Muscle layer of duodenum (tissue), 2 donors: ENCODE measurements around the gene ARHGEF11.

ENCODE experiments used
- H3K27ac ChIP-seq: one replicate; pipeline ENCODE4 v1.7.0; 2013; ENCODE audit warnings: mild to moderate bottlenecking, low read length
- H3K27me3 ChIP-seq: one replicate; pipeline ENCODE4 v1.7.0; 2013; ENCODE audit warnings: low read depth, mild to moderate bottlenecking, control low read depth, low read length
- H3K36me3 ChIP-seq, 2 donors: one replicate each; pipeline ENCODE4 v1.7.0; 2013; ENCODE audit warnings: low read length in 2 of 2, control low read depth in 1 of 2, mild to moderate bottlenecking in 1 of 2; ENCODE audit not compliant: insufficient read depth in 2 of 2, control insufficient read depth in 1 of 2
- H3K4me1 ChIP-seq, 2 donors: one replicate each; pipeline ENCODE4 v1.7.0; 2013; ENCODE audit warnings: low read length in 2 of 2, mild to moderate bottlenecking in 2 of 2, control low read depth in 1 of 2, moderate library complexity in 1 of 2; ENCODE audit not compliant: insufficient read depth in 2 of 2, control insufficient read depth in 1 of 2
- H3K4me3 ChIP-seq, 2 donors: one replicate each; pipeline ENCODE4 v1.7.0; 2013; ENCODE audit warnings: low read length in 2 of 2, low read depth in 1 of 2, mild to moderate bottlenecking in 1 of 2
- H3K9me3 ChIP-seq, 2 donors: one replicate each; pipeline ENCODE4 v1.7.0; 2013; ENCODE audit warnings: low read length in 2 of 2, control low read depth in 1 of 2, mild to moderate bottlenecking in 1 of 2; ENCODE audit not compliant: control insufficient read depth in 1 of 2
- donor health status: healthy.

The ARHGEF11 gene

DNA sequence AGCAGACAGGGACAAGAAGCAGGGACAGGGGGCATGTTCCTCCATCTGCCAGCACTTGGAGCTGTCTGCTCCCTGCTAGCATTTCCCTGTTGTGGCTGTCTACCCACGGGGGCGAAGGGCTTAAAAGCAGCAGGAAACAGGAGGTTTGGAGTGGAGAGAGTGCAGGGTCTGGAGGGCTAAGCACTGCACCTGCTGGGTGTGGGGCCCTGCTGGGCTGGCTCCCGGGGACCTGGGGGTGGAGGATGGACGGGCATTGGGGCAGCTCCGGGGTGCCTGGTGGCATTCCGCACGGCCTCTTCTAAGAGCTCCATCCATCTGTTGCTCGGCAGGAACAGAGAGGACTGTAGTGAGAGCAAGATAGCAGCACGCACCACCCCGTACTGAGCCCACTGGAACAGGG, 103.9 kb downstream of the ARHGEF11 start:
- Histone ChIP-seq H3K9me3 (no peaks in the 10 kb centered on the region), H3K4me1 (no peaks in the 10 kb centered on the region), H3K27me3 (no peaks in the 10 kb centered on the region), H3K4me3 (no peak overlapping the region), H3K36me3 (peaks cover 83 to 98% of the 10 kb centered on the region in 2 donors), H3K27ac (no peak overlapping the region)

DNA sequence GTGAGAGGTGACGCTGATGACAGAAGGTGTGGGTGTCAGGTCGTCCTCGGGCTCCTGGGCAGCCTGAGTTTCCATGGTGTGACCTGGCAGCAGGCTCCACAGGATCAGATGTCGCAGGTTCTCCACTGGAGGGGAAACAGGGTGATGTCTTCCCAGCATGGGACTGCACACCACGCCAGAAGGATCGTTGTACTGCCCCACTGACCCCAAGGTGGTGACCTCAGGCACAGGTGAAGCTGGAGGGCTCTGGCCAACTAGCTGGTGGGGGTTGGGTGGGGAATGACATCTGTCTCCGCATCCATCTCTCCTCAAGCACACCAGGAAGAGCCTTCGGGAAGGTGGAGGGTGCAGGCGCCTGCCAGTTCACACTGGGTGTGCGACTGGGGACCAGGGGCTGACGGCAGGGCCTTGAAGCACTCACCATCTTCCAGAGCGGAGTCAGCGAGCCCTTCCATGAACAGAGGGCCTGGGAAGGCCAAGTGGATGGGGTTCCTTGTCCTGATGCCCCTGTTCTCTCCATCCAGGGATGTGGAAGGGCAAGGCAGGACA, 105.7 kb downstream of the ARHGEF11 start:
- H3K9me3 ChIP-seq, result no peaks in the 10 kb centered on the region
- no peak overlapping the region for H3K27ac ChIP-seq
- H3K36me3 ChIP-seq, result peaks cover 67 to 92% of the 10 kb centered on the region in 2 donors
- no peaks in the 10 kb centered on the region for H3K4me1 ChIP-seq
- H3K27me3 ChIP-seq, result no peaks in the 10 kb centered on the region
- no peak overlapping the region for H3K4me3 ChIP-seq

DNA sequence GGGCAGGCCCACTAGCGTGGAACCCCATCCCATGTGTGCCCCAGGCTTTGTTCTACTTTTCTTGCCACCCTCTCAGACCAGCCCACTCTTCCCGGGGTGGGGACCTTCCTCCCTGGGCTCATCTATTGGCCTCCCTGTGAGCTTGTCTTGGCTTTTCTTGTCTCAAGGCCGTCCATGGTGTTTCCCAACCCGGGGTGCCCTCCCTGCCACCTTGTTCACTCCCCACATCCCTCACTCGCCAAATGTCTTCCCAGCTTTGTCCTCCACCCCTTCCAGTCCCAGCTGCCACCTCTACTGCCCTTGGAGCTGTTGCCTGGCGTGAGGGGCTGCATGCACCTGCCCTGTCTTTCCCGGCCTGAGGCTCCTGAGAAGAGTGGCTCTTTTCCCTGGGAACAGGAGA, 106.7 kb downstream of the ARHGEF11 start:
- H3K4me3 ChIP-seq, result no peak overlapping the region
- H3K36me3 ChIP-seq, result peaks cover 57 to 86% of the 10 kb centered on the region in 2 donors
- no peaks in the 10 kb centered on the region for H3K27me3 ChIP-seq
- H3K9me3 ChIP-seq, result no peaks in the 10 kb centered on the region
- H3K27ac ChIP-seq, result no peak overlapping the region
- no peaks in the 10 kb centered on the region for H3K4me1 ChIP-seq

DNA sequence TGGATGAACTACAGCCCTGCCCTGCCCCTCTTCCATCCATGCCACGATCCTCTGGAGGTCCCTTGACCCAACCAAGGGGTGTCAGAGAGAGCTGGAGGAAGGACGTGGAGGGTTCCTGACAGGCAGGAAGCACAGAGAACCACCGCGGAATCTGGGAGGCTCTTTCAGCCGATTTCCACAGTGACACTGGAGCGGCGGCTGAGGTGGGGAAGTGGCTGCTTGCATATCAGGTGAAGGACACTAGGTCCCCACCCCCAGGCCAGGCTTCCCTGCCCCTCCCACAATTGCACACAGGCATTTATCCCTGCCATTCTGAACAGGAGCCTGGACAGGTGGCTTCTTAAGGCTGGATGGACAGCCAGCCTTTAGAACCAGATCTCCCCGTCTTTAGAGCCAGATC, 107.7 kb downstream of the ARHGEF11 start:
- Histone ChIP-seq H3K4me1 (no peaks in the 10 kb centered on the region), H3K36me3 (peaks cover 50 to 82% of the 10 kb centered on the region in 2 donors)

DNA sequence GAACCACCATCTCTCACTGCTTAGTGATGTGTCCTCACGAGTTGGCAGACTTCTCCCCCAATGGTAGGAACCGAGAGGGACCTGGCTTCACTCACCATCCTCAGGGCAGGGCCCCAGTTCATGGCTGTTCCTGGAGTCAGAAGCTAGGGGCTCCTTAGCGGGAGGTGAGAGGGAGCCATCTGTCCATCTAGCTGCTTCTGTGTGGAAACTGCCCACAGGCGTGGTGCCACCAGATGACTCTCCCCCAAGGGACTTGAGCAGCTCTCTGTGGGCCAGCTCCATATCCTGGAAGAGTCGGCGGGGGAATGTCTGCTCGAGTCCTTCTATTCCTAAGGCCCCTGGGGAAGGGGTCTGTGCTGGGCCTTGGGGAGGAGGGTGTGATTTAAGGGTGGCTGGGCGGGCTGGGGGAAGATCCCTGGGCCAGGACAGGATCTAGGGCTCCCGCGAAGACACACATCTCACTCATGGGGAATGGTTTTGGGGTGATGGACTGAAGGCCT, 108.8 kb downstream of the ARHGEF11 start:
- H3K4me3 ChIP-seq, result no peak overlapping the region
- H3K27me3 ChIP-seq, result no peaks in the 10 kb centered on the region
- H3K36me3 ChIP-seq, result peaks cover 39 to 70% of the 10 kb centered on the region in 2 donors
- no peak overlapping the region for H3K27ac ChIP-seq
- no peaks in the 10 kb centered on the region for H3K4me1 ChIP-seq
- no peaks in the 10 kb centered on the region for H3K9me3 ChIP-seq

More for the DNA sequence above, 107.7 kb downstream of the ARHGEF11 start:
- Histone ChIP-seq H3K27ac (no peak overlapping the region), H3K27me3 (no peaks in the 10 kb centered on the region), H3K4me3 (no peak overlapping the region), H3K9me3 (no peaks in the 10 kb centered on the region)

DNA sequence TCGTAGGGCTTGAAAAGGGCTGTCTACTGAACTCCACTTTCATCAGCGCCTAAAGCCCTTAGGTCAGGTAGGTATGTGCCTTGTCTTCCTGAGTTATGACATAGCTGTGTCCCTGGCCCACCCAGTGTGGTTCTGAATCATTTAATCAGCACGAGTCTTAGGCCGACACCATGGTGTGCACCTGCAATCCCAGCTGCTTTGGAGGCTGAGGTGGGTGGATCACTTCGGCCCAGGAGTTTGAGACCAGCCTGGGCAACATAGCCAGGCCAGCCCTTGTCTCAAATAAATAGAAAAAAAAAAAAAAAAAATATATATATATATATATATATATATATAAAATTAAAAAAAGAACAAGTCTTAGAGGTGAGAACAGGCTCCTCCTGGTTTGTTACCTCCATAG, 109.4 kb downstream of the ARHGEF11 start:
- peaks cover 33 to 65% of the 10 kb centered on the region in 2 donors for H3K36me3 ChIP-seq

DNA sequence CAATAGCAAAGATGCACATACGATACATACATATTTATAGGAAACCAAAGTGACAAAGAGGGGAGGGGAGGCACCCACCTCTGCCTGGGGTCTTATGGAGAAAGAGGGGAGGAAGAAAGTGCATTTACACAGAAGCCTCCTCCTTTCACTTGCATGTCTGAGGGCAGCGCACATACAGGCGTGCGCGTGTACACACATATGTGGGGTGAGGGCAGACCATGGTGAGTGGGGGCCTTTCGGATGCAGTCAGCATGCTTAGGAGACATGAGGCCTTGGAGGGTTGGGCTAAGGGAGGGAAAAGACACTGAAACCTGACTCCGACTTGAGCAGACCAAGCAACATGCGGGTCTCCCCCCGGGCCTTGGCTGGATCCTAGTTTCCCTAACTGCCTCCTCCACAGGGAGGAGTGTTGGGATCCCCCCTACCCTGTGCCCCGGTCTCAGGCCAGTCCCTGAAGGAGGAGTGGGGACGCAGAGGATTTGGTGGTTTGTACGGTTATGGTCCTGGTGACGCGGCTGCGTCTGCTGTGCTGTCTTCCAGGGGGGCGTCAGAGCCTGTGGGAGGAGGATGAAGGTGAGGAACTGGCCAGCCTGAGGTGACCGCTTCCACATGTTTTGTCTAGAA, 109.9 kb downstream of the ARHGEF11 start:
- Histone ChIP-seq H3K27me3 (no peaks in the 10 kb centered on the region), H3K4me1 (peaks cover 4 to 9% of the 10 kb centered on the region in 2 donors), H3K9me3 (no peaks in the 10 kb centered on the region), H3K27ac (no peak overlapping the region), H3K36me3 (peaks cover 30 to 59% of the 10 kb centered on the region in 2 donors), H3K4me3 (no peak overlapping the region)

More for the DNA sequence above, 109.4 kb downstream of the ARHGEF11 start:
- Histone ChIP-seq H3K4me1 (peaks cover 2 to 4% of the 10 kb centered on the region in 2 donors), H3K27ac (no peak overlapping the region), H3K27me3 (no peaks in the 10 kb centered on the region), H3K9me3 (no peaks in the 10 kb centered on the region), H3K4me3 (no peak overlapping the region)

DNA sequence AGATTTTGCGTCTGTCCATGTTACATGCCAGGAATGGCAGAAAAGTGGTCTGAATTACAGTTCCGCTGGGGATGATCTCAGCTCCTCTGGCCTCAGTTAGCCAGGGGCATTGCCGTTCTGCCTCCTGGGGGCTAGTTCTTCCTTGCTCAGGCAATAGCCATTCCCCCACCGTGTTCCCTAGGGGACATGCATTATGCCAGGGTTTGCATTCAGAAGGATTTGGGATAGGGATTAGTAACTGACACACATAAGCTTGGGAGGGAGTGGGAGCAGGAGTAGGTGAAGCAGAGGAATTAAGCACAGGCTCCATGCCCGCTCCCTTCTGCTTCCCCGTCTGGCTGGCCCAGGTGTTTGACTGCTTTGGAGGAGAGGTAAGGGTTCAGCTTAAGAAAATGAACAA, 112.4 kb downstream of the ARHGEF11 start:
- peaks cover 4 to 10% of the 10 kb centered on the region in 2 donors for H3K4me1 ChIP-seq
- H3K9me3 ChIP-seq, result no peaks in the 10 kb centered on the region
- H3K27ac ChIP-seq, result no peak overlapping the region
- H3K36me3 ChIP-seq, result peaks cover 6 to 34% of the 10 kb centered on the region in 2 donors
- H3K4me3 ChIP-seq, result no peak overlapping the region
- peaks cover 5% of the 10 kb centered on the region for H3K27me3 ChIP-seq

DNA sequence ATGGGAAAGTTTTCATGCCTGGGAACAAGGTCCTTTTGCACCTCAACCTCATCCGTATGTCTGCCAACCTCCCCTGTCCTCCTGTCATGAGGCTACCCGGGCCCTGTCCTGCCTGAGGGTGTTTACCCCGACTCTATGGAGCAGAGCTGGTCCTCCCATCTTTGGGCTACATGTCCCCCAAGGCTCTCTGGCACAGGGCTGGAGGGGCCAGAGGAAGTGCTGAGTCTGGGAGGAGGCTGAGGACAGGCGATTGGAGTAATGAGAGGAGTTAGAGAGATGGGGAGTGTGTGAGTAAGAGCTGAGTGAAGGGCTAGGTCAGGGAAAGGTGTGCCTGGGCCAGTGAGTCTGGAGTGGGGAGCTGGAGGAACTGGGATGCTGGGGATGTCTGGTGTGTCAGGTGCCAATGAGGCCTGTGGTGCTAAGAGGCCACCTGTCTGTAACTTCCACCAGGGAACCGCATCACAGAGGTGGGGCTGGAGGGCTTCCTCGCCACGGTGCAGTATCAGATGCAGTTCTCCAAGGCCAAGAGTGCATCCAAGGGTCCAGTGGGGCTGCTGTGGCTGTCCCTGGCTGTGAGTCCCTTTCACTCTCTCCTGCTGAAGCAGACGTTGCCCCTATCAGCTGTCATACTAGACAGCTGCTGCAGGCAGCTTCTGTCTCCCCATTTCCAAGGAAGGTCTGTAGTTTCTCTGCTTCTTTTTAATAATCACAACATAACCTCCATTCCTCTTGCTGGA, 113.4 kb downstream of the ARHGEF11 start:
- peaks cover 3 to 25% of the 10 kb centered on the region in 2 donors for H3K36me3 ChIP-seq
- peaks cover 8% of the 10 kb centered on the region for H3K27me3 ChIP-seq
- H3K4me3 ChIP-seq, result peak overlapping the region; percentile 33 to 51
- peaks cover 4 to 20% of the 10 kb centered on the region in 2 donors for H3K4me1 ChIP-seq
- no peaks in the 10 kb centered on the region for H3K9me3 ChIP-seq
- H3K27ac ChIP-seq, result no peak overlapping the region

DNA sequence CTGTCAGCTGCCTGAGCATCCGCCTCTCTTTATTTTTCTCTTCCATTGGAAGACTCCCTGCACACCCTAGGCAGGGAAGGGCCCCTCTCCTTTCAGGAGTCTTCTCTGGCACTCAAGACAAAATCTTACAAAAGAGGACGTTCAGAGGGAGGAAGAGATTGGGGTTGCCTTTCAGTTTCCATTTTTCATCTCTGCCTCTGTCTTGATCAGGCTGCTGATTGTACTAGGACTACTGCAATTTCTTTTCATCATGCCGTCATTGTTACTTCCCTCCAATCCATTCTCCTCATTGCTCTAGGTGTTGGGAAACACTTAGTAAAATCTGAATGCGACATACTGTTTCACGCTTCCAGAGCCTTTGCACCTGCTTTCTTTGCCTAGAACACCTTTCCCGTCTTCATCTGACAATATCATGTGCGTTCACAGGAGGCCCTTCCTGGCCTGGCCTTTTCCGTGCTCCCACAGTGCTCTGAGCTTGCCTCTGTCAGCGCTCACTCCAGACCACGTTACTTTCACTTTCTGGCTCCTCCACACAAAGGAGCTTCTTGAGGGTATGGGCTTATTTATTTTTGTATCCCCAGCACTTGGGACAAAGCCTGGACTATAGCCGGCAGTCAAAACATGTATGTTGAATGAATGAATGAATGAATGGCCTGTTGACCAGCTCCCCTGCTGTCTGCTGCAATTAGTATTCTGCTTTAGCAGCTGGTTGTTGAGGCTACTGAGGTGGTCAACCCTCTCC, 114.2 kb downstream of the ARHGEF11 start:
- no peak overlapping the region for H3K27ac ChIP-seq
- peak overlapping the region; percentile 33 to 51 for H3K4me3 ChIP-seq

DNA sequence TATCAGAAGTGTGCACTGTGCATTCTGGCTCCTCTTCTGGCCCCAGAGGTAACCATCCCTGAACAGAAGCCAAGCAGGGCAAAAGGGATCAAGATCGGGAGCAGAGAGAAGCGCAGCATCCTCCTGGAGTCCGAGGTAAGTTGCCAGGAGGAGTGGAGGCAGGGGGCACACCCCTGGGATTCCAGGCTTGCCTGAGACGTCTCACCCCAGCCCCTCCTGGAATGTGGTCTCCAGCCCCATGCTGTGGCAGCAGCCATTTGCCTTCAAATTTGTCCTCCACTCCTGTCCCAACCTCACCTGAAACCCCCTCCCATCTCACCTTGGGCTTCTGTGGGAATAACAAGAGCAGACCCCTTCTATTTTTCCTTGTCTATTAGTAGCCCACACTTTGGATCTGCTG, 115.1 kb downstream of the ARHGEF11 start:
- Histone ChIP-seq H3K27ac (no peak overlapping the region), H3K27me3 (peaks cover 14% of the 10 kb centered on the region), H3K9me3 (no peaks in the 10 kb centered on the region), H3K4me1 (peaks cover 4 to 22% of the 10 kb centered on the region in 2 donors), H3K36me3 (peaks cover 0 to 14% of the 10 kb centered on the region in 2 donors), H3K4me3 (no peak overlapping the region)

More for the DNA sequence above, 114.2 kb downstream of the ARHGEF11 start:
- H3K9me3 ChIP-seq, result no peaks in the 10 kb centered on the region
- H3K27me3 ChIP-seq, result peaks cover 14% of the 10 kb centered on the region
- peaks cover 0 to 18% of the 10 kb centered on the region in 2 donors for H3K36me3 ChIP-seq
- peaks cover 4 to 22% of the 10 kb centered on the region in 2 donors for H3K4me1 ChIP-seq
